NCI-H146 treated with DMSO at 0.1 percent for 48 hours (cell line): Measurements from ENCODE around the gene GPR31.

Experiments
- DNase-seq: peaks from one replicate; lab custom pipeline; 2025; ENCODE audit not compliant: unreplicated experiment; lab: John Stamatoyannopoulos, UW

The GPR31 gene

GRCh38 chr6:167140589-167141474 is 16.9 kb downstream of the GPR31 start:
- no peak for DNase-seq

GRCh38 chr6:167139761-167140160 is 18.0 kb downstream of the GPR31 start:
- DNase-seq: no peak

- DNase-seq: no peak
Measured at GRCh38 chr6:167137881-167138280, 19.9 kb downstream of the GPR31 start.

- DNase-seq: no peak
Measured at GRCh38 chr6:167137081-167137480, 20.7 kb downstream of the GPR31 start.

GRCh38 chr6:167136376-167136775 is 21.4 kb downstream of the GPR31 start:
- DNase-seq: no peak

GRCh38 chr6:167134448-167135328 is 23.1 kb downstream of the GPR31 start:
- DNase-seq: no peak

GRCh38 chr6:167130712-167131684 is 26.8 kb downstream of the GPR31 start:
- DNase-seq: no peak

GRCh38 chr6:167130008-167130677 is 27.6 kb downstream of the GPR31 start:
- no peak for DNase-seq

- DNase-seq: no peak
Measured at GRCh38 chr6:167129562-167129961, 28.2 kb downstream of the GPR31 start.

- DNase-seq: no peak
Measured at GRCh38 chr6:167129159-167129558, 28.6 kb downstream of the GPR31 start.

GRCh38 chr6:167127785-167128531 is 29.8 kb downstream of the GPR31 start:
- no peak for DNase-seq

GRCh38 chr6:167125855-167126349 is 31.9 kb downstream of the GPR31 start:
- DNase-seq: no peak

- no peak for DNase-seq
Measured at GRCh38 chr6:167125410-167125809, 32.4 kb downstream of the GPR31 start.

- DNase-seq: no peak
Measured at GRCh38 chr6:167124753-167125152, 33.0 kb downstream of the GPR31 start.

GRCh38 chr6:167122827-167123657 is 34.7 kb downstream of the GPR31 start, which contains the start of gene CCR6:
Gene CCR6 (plus strand): TSS chr6:167123096. CDS start chr6:167136135, 13,039 bp downstream.
- DNase-seq: no peak

GRCh38 chr6:167122041-167122826 is 35.5 kb downstream of the GPR31 start:
- DNase-seq: no peak

GRCh38 chr6:167121335-167121841 is 36.4 kb downstream of the GPR31 start:
- DNase-seq: no peak
